Muscle of leg (tissue), 11 donors: ENCODE results near the gene NPIPA3. TPM values are rescaled to one million over a fixed set of nuclear protein-coding genes. Genes with fewer than 3 reads are reported as not detected.
"Not testable (repeated sequence)": the region's sequence is repeated elsewhere in the genome, so short reads cannot be mapped to it uniquely, and the experiment has no call there.

Experiments used
- DNase-seq: peaks from one replicate; pipeline ENCODE4 v3.0.0; 2013
- H3K27ac ChIP-seq: one replicate; pipeline ENCODE4 v1.5.1; 2013; ENCODE audit warnings: mild to moderate bottlenecking, low read length, control low read depth
- H3K27me3 ChIP-seq: one replicate; pipeline ENCODE4 v1.6.1; 2013; ENCODE audit warnings: low read length; ENCODE audit not compliant: control insufficient read depth, insufficient read depth
- H3K36me3 ChIP-seq: one replicate; pipeline ENCODE4 v1.6.1; 2013; ENCODE audit warnings: low read length; ENCODE audit not compliant: control insufficient read depth, insufficient read depth
- H3K4me1 ChIP-seq: one replicate; pipeline ENCODE4 v1.6.1; 2013; ENCODE audit warnings: low read length; ENCODE audit not compliant: control insufficient read depth, insufficient read depth
- H3K4me3 ChIP-seq: one replicate; pipeline ENCODE4 v1.5.1; 2013; ENCODE audit warnings: low read length, control low read depth
- H3K9me3 ChIP-seq: replicated peaks from 2 replicates; pipeline ENCODE4 v1.6.1; 2013; ENCODE audit warnings: low read depth, low read length; ENCODE audit not compliant: control insufficient read depth
- WGBS: methylation state at CpG from one replicate; pipeline ENCODE4 v1.1.5; 2013; ENCODE audit warnings: missing lambda C conversion rate; ENCODE audit not compliant: insufficient coverage; 5-methylcytosine and 5-hydroxymethylcytosine counted together
- polyA plus RNA-seq, 8 donors: library from polyadenylated mRNA; unstranded; fragments of 120-200 nt; gene quantifications; one replicate each; pipeline versions ENCODE4 v1.2.1 to v1.2.3, GENCODE V29; 2013; ENCODE audit warnings: inconsistent platforms in 1 of 8, low replicate concordance in 1 of 8; ENCODE audit not compliant: insufficient read length in 8 of 8, insufficient read depth in 1 of 8
- total RNA-seq: library from RNA; stranded (reverse); fragments of 120-200 nt; gene quantifications from one replicate; pipeline ENCODE4 v1.2.4, GENCODE V29; 2013

NPIPA3 gene
- total and polyA plus RNA-seq, 9 donors, result 0.66 to 22.9 (median 5.5) TPM; not detected in 1

DNA sequence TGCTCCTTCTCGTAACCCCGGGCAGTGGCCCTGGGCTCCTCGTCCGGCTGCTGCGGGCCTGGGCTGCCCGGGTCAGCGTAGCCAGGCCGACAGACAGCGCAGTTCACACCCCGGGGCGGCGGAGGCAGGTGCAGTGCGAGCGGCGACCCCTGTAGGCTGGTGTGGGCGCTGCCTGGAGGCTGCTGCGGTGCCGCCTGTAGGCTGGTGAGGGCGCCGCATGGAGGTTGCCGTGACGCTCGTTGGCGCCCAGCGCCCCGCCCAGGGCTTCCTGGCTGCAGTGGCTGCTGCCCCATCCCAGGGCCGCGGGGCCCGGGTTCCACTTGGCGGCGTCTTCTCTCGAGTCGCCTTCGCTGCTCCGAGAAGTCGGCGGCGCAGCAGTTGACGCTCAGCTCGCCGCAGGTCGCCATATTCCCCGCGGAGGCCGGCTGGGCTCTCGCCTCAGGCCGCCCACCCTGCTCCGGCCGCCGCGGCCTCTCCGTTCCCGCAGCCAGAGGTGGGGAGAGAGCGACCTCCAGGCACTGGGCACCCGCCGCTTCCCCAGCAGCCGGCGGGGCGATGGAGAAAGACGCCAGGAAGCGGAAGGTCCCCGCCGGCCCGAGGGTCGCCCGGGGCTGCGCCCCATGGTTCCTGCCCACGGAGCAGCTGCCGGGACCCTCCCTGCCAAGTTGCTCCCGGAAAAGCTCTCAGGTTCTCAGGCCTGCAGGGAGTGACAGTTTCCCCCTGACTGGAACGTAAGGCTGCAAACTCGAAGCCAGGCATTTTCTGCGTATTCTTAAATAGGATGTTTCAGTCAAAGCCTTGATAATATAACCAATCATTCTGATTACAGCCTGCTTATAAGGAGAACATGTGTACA lies 39.3 kb downstream of the NPIPA3 start, which contains the start of gene NPIPA2:
Gene NPIPA2 (plus strand): TSS at position 261 of the 856 bp plus-strand sequence. CDS start 5,533 bp downstream, outside the sequence.
- not testable (repeated sequence) for H3K9me3 ChIP-seq, H3K27me3 ChIP-seq, H3K36me3 ChIP-seq, DNase-seq, H3K4me3 ChIP-seq, H3K4me1 ChIP-seq, H3K27ac ChIP-seq
- WGBS, result no CpG with 5 or more reads among the region's 73 CpGs

GRCh38 chr16:14773654-14774053 lies 70.4 kb downstream of the NPIPA3 start:
- not testable (repeated sequence) for DNase-seq, H3K27ac ChIP-seq, H3K4me3 ChIP-seq, H3K9me3 ChIP-seq, H3K4me1 ChIP-seq, H3K36me3 ChIP-seq, H3K27me3 ChIP-seq
- WGBS, result no CpG with 5 or more reads among the region's 2 CpGs

- not testable (repeated sequence) for H3K27me3 ChIP-seq, H3K36me3 ChIP-seq, H3K4me3 ChIP-seq, H3K4me1 ChIP-seq, DNase-seq, H3K9me3 ChIP-seq, H3K27ac ChIP-seq
- no CpG with 5 or more reads among the region's 2 CpGs for WGBS
Observed at GRCh38 chr16:14775624-14776023, 72.4 kb downstream of the NPIPA3 start.

Other genes starting within 250 kb of the NPIPA3 start
- gene PARN, start 73.2 kb upstream of the NPIPA3 start, total RNA-seq, result 13.6 TPM
- gene PARN, start 73.2 kb upstream of the NPIPA3 start, polyA plus RNA-seq, result 10 to 100 TPM; 14.9 to 18.0 (median 16.4) TPM
- gene BFAR, start 70.5 kb upstream of the NPIPA3 start, total RNA-seq, result 43.5 TPM
- gene BFAR, start 70.5 kb upstream of the NPIPA3 start, polyA plus RNA-seq, result 10 to 100 TPM; 42.3 to 60.0 (median 51.4) TPM
- gene PLA2G10, start 9.1 kb upstream of the NPIPA3 start, total RNA-seq, result 0.18 TPM
- gene PLA2G10, start 9.1 kb upstream of the NPIPA3 start, polyA plus RNA-seq, result under 1 TPM in 7 of 8 donors, not detected in 1; 0.28 to 0.73 (median 0.46) TPM
- gene NPIPA2, start 39.1 kb downstream of the NPIPA3 start, total RNA-seq, result 0.31 TPM
- gene NPIPA2, start 39.1 kb downstream of the NPIPA3 start, polyA plus RNA-seq, result 10 to 100 TPM in 2 of 8 donors, 1 to 10 TPM in 4, not detected in 2; 3.5 to 16.3 (median 6.4) TPM
- 40.3 TPM for gene NOMO1, start 130.3 kb downstream of the NPIPA3 start, total RNA-seq
- gene NOMO1, start 130.3 kb downstream of the NPIPA3 start, polyA plus RNA-seq, result 10 to 100 TPM; 47.5 to 73.5 (median 60.7) TPM
- 93.3 TPM for gene NPIPA1, start 234.0 kb downstream of the NPIPA3 start, total RNA-seq
- gene NPIPA1, start 234.0 kb downstream of the NPIPA3 start, polyA plus RNA-seq, result 100 to 1,000 TPM in 5 of 8 donors, 10 to 100 TPM in 3; 77.6 to 132 (median 109) TPM